ENCODE measurements around the gene PNKP. TPM values are rescaled to one million over a fixed set of nuclear protein-coding genes. Genes with fewer than 3 reads are reported as not detected.

The PNKP gene
- total RNA-seq, 3 donors from 2014 or later = 84.3 to 114 (median 111) TPM

- H3K4me1 ChIP-seq (ENCODE audit: low read depth) = peaks cover 14% of the 10 kb centered on the region
- no peaks in the 10 kb centered on the region for H3K36me3 ChIP-seq (ENCODE audit: low read depth)
- intact Hi-C loops (cut with DNase I, micrococcal nuclease) = no loop called here
- no peak for DNase-seq
- no peak for ATAC-seq
- H3K4me3 ChIP-seq = no peak overlapping the region
- no peak for TF ChIP-seq CTCF (IDR thresholded peaks at IDR 0.05)
- H3K9me3 ChIP-seq = no peaks in the 10 kb centered on the region
These were observed 14.7 kb downstream of the PNKP start for GRCh38 chr19:49852631-49853126.

- intact Hi-C loops (cut with DNase I, micrococcal nuclease) = no loop called here
- TF ChIP-seq CTCF (IDR thresholded peaks at IDR 0.05) = no peak
- DNase-seq (peak in 2 of 3 donors; percentile 66 to 70), ATAC-seq (no peak)
- Histone ChIP-seq H3K36me3 (ENCODE audit: low read depth) (no peaks in the 10 kb centered on the region), H3K4me1 (ENCODE audit: low read depth) (peaks cover 14% of the 10 kb centered on the region), H3K9me3 (no peaks in the 10 kb centered on the region), H3K4me3 (peak overlapping the region; percentile 84)
These were observed 15.7 kb downstream of the PNKP start for GRCh38 chr19:49851456-49852259.

DNA sequence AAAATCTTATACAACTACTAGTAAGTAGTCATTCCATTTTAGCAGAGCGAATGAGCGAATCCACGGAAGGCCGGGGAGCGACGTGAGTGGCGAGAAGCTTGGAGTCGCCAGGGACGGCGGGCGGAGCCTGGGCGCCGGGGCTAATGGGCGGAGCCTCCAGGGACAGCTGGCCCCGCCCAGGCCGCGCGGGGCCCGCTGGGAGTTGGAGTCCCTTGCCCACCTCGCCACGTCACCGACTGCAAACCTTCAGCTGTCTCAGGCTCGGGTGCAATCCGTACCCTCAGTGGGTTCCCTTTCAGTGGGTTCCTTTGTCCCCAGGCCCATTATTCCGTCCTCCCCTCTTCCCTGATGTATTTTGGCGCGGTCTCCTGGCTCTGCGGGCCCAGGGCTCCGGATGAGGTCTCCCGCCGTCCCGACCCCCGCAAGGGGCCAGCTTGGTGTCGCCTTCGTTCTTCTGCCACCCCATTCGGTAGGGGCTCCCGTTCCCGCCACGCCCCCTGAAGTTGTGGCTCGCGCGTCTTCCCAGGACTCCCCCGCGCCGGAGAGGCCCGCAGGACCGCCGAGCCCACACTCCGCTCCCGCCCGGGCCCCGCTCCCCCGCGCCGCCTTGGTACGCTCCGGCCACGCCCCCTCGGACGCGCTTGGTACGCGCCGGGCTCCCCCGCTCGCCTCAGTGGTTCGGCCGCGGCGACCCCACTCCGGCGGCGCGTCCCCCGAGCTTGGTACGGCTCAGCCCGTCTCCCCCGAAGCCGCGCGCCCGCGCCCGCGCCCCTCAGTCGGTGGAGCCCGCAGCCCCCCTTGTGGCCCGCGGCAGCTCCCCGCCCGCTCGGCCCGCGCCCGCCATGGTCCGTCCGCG is 16.7 kb downstream of the PNKP start, which contains the start of gene PTOV1:
Gene PTOV1 (plus strand): TSS at position 673 of the 856 bp plus-strand sequence.
- intact Hi-C loops (cut with DNase I, micrococcal nuclease) = no loop called here
- DNase-seq = peak; percentile 94 to 95 (median 94)
- Histone ChIP-seq H3K4me3 (peak within 1 kb of the TSS; percentile 84), H3K9me3 (no peaks in the 10 kb centered on the region), H3K4me1 (ENCODE audit: low read depth) (peaks cover 14% of the 10 kb centered on the region), H3K36me3 (ENCODE audit: low read depth) (no peaks in the 10 kb centered on the region)
- no peak for TF ChIP-seq CTCF (IDR thresholded peaks at IDR 0.05)
- peak; percentile 96 for ATAC-seq

GRCh38 chr19:49850221-49850486 is 17.2 kb downstream of the PNKP start:
- peak in 1 of 3 donors; percentile 40 for DNase-seq
- intact Hi-C loops (cut with DNase I, micrococcal nuclease) = no loop called here
- Histone ChIP-seq H3K4me3 (no peak overlapping the region), H3K9me3 (no peaks in the 10 kb centered on the region), H3K36me3 (ENCODE audit: low read depth) (no peaks in the 10 kb centered on the region), H3K4me1 (ENCODE audit: low read depth) (peaks cover 14% of the 10 kb centered on the region)
- no peak for ATAC-seq
- TF ChIP-seq CTCF (IDR thresholded peaks at IDR 0.05) = no peak

GRCh38 chr19:49849433-49850220 is 17.7 kb downstream of the PNKP start:
- H3K36me3 ChIP-seq (ENCODE audit: low read depth) = no peaks in the 10 kb centered on the region
- DNase-seq (no peak), ATAC-seq (no peak)
- TF ChIP-seq CTCF (IDR thresholded peaks at IDR 0.05) = no peak
- H3K9me3 ChIP-seq = no peaks in the 10 kb centered on the region
- H3K4me3 ChIP-seq = no peak overlapping the region
- H3K4me1 ChIP-seq (ENCODE audit: low read depth) = peaks cover 14% of the 10 kb centered on the region
- intact Hi-C loops (cut with DNase I, micrococcal nuclease) = no loop called here
